ENCODE results near the gene MAFF.

GRCh38 chr22:38163844-38164550 lies 37.8 kb upstream of the MAFF start:
- no peak for TF ChIP-seq EZH2 (IDR thresholded peaks at IDR 0.05; ENCODE audit: borderline replicate concordance, low read depth, low read length, severe bottlenecking)
- TF ChIP-seq CTCF (IDR thresholded peaks at IDR 0.05; ENCODE audit: borderline replicate concordance, extremely low read depth, low read length, poor library complexity, severe bottlenecking) = no peak
